ENCODE measurements around the gene ZNF652. TPM values are rescaled to one million over a fixed set of nuclear protein-coding genes. Genes with fewer than 3 reads are reported as not detected.

The ZNF652 gene
- total and polyA plus RNA-seq, 4 donors: 7.5 to 52.8 (median 26.7) TPM

- Histone ChIP-seq H3K4me3 (ENCODE audit: low read length in 2 of 2) (peak overlapping the region in 1 of 2 donors; percentile 96), H3K27me3 (ENCODE audit: control insufficient read depth in 1 of 2, insufficient read depth in 2 of 2, low read length in 1 of 2) (no peaks in the 10 kb centered on the region), H3K4me1 (ENCODE audit: control insufficient read depth in 1 of 2, insufficient read depth in 2 of 2, low read length in 2 of 2) (peaks cover 0 to 3% of the 10 kb centered on the region in 2 donors), H3K36me3 (ENCODE audit: control insufficient read depth in 1 of 2, insufficient read depth in 2 of 2, low read length in 1 of 2) (no peaks in the 10 kb centered on the region), H3K9me3 (ENCODE audit: control insufficient read depth, low read length) (no peaks in the 10 kb centered on the region), H3K27ac (ENCODE audit: low read depth in 1 of 2, low read length in 2 of 2) (no peak overlapping the region)
- intact Hi-C loops (cut with DNase I): loop anchor here in 1 of 2 donors (5.0 kb wide), 1 partner anchor 43 kb away; no protein-coding TSS in a partner anchor
- WGBS, 2 donors: 25 to 29% methylated on average over 8 of the region's 8 CpGs
- DNase-seq: no peak
- ATAC-seq (ENCODE audit: low FRiP score): no peak
These were observed 1.9 kb downstream of the ZNF652 start for GRCh38 chr17:49359990-49360795.

GRCh38 chr17:49358641-49359247 is 3.3 kb downstream of the ZNF652 start:
- Histone ChIP-seq H3K4me3 (ENCODE audit: low read length in 2 of 2) (no peak overlapping the region), H3K27ac (ENCODE audit: low read depth in 1 of 2, low read length in 2 of 2) (no peak overlapping the region), H3K4me1 (ENCODE audit: control insufficient read depth in 1 of 2, insufficient read depth in 2 of 2, low read length in 2 of 2) (peaks cover 0 to 3% of the 10 kb centered on the region in 2 donors), H3K9me3 (ENCODE audit: control insufficient read depth, low read length) (no peaks in the 10 kb centered on the region), H3K36me3 (ENCODE audit: control insufficient read depth in 1 of 2, insufficient read depth in 2 of 2, low read length in 1 of 2) (no peaks in the 10 kb centered on the region), H3K27me3 (ENCODE audit: control insufficient read depth in 1 of 2, insufficient read depth in 2 of 2, low read length in 1 of 2) (no peaks in the 10 kb centered on the region)
- no peak for ATAC-seq (ENCODE audit: low FRiP score)
- intact Hi-C loops (cut with DNase I): no loop called here
- WGBS, 2 donors: 32 to 40% methylated on average over 4 of the region's 4 CpGs
- no peak for DNase-seq

GRCh38 chr17:49357516-49357915 is 4.5 kb downstream of the ZNF652 start:
- intact Hi-C loops (cut with DNase I): no loop called here
- WGBS, 2 donors: 64 to 72% methylated on average over 3 of the region's 3 CpGs
- H3K27ac ChIP-seq (ENCODE audit: low read depth in 1 of 2, low read length in 2 of 2): no peak overlapping the region
- H3K36me3 ChIP-seq (ENCODE audit: control insufficient read depth in 1 of 2, insufficient read depth in 2 of 2, low read length in 1 of 2): no peaks in the 10 kb centered on the region
- no peaks in the 10 kb centered on the region for H3K27me3 ChIP-seq (ENCODE audit: control insufficient read depth in 1 of 2, insufficient read depth in 2 of 2, low read length in 1 of 2)
- DNase-seq: no peak
- H3K4me3 ChIP-seq (ENCODE audit: low read length in 2 of 2): no peak overlapping the region
- H3K9me3 ChIP-seq (ENCODE audit: control insufficient read depth, low read length): no peaks in the 10 kb centered on the region
- ATAC-seq (ENCODE audit: low FRiP score): no peak
- peaks cover 0 to 7% of the 10 kb centered on the region in 2 donors for H3K4me1 ChIP-seq (ENCODE audit: control insufficient read depth in 1 of 2, insufficient read depth in 2 of 2, low read length in 2 of 2)

GRCh38 chr17:49356320-49356719 is 5.7 kb downstream of the ZNF652 start:
- DNase-seq (no peak), ATAC-seq (ENCODE audit: low FRiP score) (no peak)
- 84 to 90% methylated on average over 5 of the region's 5 CpGs for WGBS, 2 donors
- peaks cover 0 to 7% of the 10 kb centered on the region in 2 donors for H3K4me1 ChIP-seq (ENCODE audit: control insufficient read depth in 1 of 2, insufficient read depth in 2 of 2, low read length in 2 of 2)
- H3K4me3 ChIP-seq (ENCODE audit: low read length in 2 of 2): no peak overlapping the region
- H3K36me3 ChIP-seq (ENCODE audit: control insufficient read depth in 1 of 2, insufficient read depth in 2 of 2, low read length in 1 of 2): no peaks in the 10 kb centered on the region
- intact Hi-C loops (cut with DNase I): no loop called here
- H3K27ac ChIP-seq (ENCODE audit: low read depth in 1 of 2, low read length in 2 of 2): no peak overlapping the region
- no peaks in the 10 kb centered on the region for H3K9me3 ChIP-seq (ENCODE audit: control insufficient read depth, low read length)
- no peaks in the 10 kb centered on the region for H3K27me3 ChIP-seq (ENCODE audit: control insufficient read depth in 1 of 2, insufficient read depth in 2 of 2, low read length in 1 of 2)

GRCh38 chr17:49353607-49354006 is 8.4 kb downstream of the ZNF652 start:
- Histone ChIP-seq H3K36me3 (ENCODE audit: control insufficient read depth in 1 of 2, insufficient read depth in 2 of 2, low read length in 1 of 2) (no peaks in the 10 kb centered on the region), H3K9me3 (ENCODE audit: control insufficient read depth, low read length) (no peaks in the 10 kb centered on the region), H3K27ac (ENCODE audit: low read depth in 1 of 2, low read length in 2 of 2) (no peak overlapping the region), H3K4me1 (ENCODE audit: control insufficient read depth in 1 of 2, insufficient read depth in 2 of 2, low read length in 2 of 2) (peaks cover 0 to 4% of the 10 kb centered on the region in 2 donors), H3K4me3 (ENCODE audit: low read length in 2 of 2) (no peak overlapping the region), H3K27me3 (ENCODE audit: control insufficient read depth in 1 of 2, insufficient read depth in 2 of 2, low read length in 1 of 2) (no peaks in the 10 kb centered on the region)
- no peak for ATAC-seq (ENCODE audit: low FRiP score)
- intact Hi-C loops (cut with DNase I): no loop called here
- DNase-seq: no peak
- 3 to 10% methylated on average over 1 of the region's 1 CpG for WGBS, 2 donors

GRCh38 chr17:49352587-49353154 is 9.4 kb downstream of the ZNF652 start:
- Histone ChIP-seq H3K4me1 (ENCODE audit: control insufficient read depth in 1 of 2, insufficient read depth in 2 of 2, low read length in 2 of 2) (peaks cover 0 to 7% of the 10 kb centered on the region in 2 donors), H3K27ac (ENCODE audit: low read depth in 1 of 2, low read length in 2 of 2) (no peak overlapping the region), H3K27me3 (ENCODE audit: control insufficient read depth in 1 of 2, insufficient read depth in 2 of 2, low read length in 1 of 2) (no peaks in the 10 kb centered on the region), H3K9me3 (ENCODE audit: control insufficient read depth, low read length) (no peaks in the 10 kb centered on the region), H3K4me3 (ENCODE audit: low read length in 2 of 2) (no peak overlapping the region), H3K36me3 (ENCODE audit: control insufficient read depth in 1 of 2, insufficient read depth in 2 of 2, low read length in 1 of 2) (no peaks in the 10 kb centered on the region)
- DNase-seq: no peak
- 96 to 97% methylated on average over 6 of the region's 6 CpGs for WGBS, 2 donors
- no peak for ATAC-seq (ENCODE audit: low FRiP score)
- intact Hi-C loops (cut with DNase I): no loop called here

- no peak overlapping the region for H3K4me3 ChIP-seq (ENCODE audit: low read length in 2 of 2)
- intact Hi-C loops (cut with DNase I): no loop called here
- H3K27ac ChIP-seq (ENCODE audit: low read depth in 1 of 2, low read length in 2 of 2): no peak overlapping the region
- DNase-seq: no peak
- H3K27me3 ChIP-seq (ENCODE audit: control insufficient read depth in 1 of 2, insufficient read depth in 2 of 2, low read length in 1 of 2): no peaks in the 10 kb centered on the region
- 95 to 98% methylated on average over 3 of the region's 3 CpGs for WGBS, 2 donors
- ATAC-seq (ENCODE audit: low FRiP score): no peak
- H3K4me1 ChIP-seq (ENCODE audit: control insufficient read depth in 1 of 2, insufficient read depth in 2 of 2, low read length in 2 of 2): peaks cover 0 to 7% of the 10 kb centered on the region in 2 donors
- no peaks in the 10 kb centered on the region for H3K9me3 ChIP-seq (ENCODE audit: control insufficient read depth, low read length)
- H3K36me3 ChIP-seq (ENCODE audit: control insufficient read depth in 1 of 2, insufficient read depth in 2 of 2, low read length in 1 of 2): peaks cover 0 to 2% of the 10 kb centered on the region in 2 donors
These were observed 10.4 kb downstream of the ZNF652 start for GRCh38 chr17:49351572-49352140.

GRCh38 chr17:49349541-49349940 is 12.5 kb downstream of the ZNF652 start:
- H3K4me3 ChIP-seq (ENCODE audit: low read length in 2 of 2): no peak overlapping the region
- no peak overlapping the region for H3K27ac ChIP-seq (ENCODE audit: low read depth in 1 of 2, low read length in 2 of 2)
- H3K27me3 ChIP-seq (ENCODE audit: control insufficient read depth in 1 of 2, insufficient read depth in 2 of 2, low read length in 1 of 2): no peaks in the 10 kb centered on the region
- no peak for DNase-seq
- peaks cover 0 to 7% of the 10 kb centered on the region in 2 donors for H3K4me1 ChIP-seq (ENCODE audit: control insufficient read depth in 1 of 2, insufficient read depth in 2 of 2, low read length in 2 of 2)
- H3K36me3 ChIP-seq (ENCODE audit: control insufficient read depth in 1 of 2, insufficient read depth in 2 of 2, low read length in 1 of 2): peaks cover 0 to 2% of the 10 kb centered on the region in 2 donors
- no peaks in the 10 kb centered on the region for H3K9me3 ChIP-seq (ENCODE audit: control insufficient read depth, low read length)
- no peak for ATAC-seq (ENCODE audit: low FRiP score)
- intact Hi-C loops (cut with DNase I): no loop called here

Measured in aorta (tissue), 5 donors.